ENCODE measurements around the gene PTTG1IP. TPM values are rescaled to one million over a fixed set of nuclear protein-coding genes. Genes with fewer than 3 reads are reported as not detected.

PTTG1IP gene
- total RNA-seq, 1 experiment from 2014 or later: 136 TPM

DNA sequence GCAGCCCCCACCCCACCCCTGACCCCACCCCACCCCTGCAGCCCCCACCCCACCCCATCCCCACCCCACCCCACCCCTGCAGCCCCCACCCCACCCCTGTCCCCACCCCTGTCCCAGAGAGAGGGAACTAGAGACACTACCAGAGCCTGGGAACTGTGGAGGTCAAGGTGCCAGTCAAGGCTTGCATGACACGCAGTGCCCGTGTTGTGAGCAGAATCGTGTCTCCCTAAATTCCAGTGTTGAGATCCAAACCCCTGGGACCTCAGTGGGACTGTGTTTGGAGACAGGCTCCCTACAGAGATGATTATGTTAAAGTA, 37.2 kb downstream of the PTTG1IP start:
- Mint-ChIP-seq H3K4me3 (ENCODE audit: low read depth, unreplicated experiment) (no peak overlapping the region), H3K9me3 (ENCODE audit: low read depth, unreplicated experiment) (no peaks in the 10 kb centered on the region), H3K4me1 (ENCODE audit: low read depth, unreplicated experiment) (peaks cover 15% of the 10 kb centered on the region), H3K27ac (ENCODE audit: unreplicated experiment) (no peak overlapping the region), H3K36me3 (ENCODE audit: insufficient read depth, unreplicated experiment) (peaks cover 4% of the 10 kb centered on the region), H3K27me3 (ENCODE audit: unreplicated experiment) (peaks cover 45% of the 10 kb centered on the region)
- DNase-seq: no peak
- TF ChIP-seq, protein P1, sequence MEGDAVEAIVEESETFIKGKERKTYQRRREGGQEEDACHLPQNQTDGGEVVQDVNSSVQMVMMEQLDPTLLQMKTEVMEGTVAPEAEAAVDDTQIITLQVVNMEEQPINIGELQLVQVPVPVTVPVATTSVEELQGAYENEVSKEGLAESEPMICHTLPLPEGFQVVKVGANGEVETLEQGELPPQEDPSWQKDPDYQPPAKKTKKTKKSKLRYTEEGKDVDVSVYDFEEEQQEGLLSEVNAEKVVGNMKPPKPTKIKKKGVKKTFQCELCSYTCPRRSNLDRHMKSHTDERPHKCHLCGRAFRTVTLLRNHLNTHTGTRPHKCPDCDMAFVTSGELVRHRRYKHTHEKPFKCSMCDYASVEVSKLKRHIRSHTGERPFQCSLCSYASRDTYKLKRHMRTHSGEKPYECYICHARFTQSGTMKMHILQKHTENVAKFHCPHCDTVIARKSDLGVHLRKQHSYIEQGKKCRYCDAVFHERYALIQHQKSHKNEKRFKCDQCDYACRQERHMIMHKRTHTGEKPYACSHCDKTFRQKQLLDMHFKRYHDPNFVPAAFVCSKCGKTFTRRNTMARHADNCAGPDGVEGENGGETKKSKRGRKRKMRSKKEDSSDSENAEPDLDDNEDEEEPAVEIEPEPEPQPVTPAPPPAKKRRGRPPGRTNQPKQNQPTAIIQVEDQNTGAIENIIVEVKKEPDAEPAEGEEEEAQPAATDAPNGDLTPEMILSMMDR (IDR thresholded peaks at IDR 0.05; ENCODE audit: unreplicated experiment): no peak
- no TSS peak for BruUV-seq (replicated peaks)
- intact Hi-C loops (cut with micrococcal nuclease; ENCODE audit: unreplicated experiment): no loop called here
- CTCF ChIA-PET: no interaction called here

DNA sequence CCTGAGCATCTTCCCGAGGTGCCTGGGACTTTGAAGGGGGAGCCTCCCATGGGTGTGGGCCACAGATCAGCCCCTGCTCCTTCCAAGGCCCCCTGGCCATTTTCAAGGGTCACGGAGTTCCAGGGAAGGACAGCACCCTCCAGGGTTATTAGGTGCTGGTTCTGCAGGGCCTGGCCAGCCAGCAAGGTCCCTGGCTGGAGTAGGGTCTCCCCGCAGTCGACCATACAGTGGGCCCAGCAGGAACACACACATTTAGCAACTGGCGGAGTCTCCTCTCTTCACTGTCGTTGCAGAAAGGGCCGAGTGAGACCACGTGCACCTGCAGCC, 37.9 kb downstream of the PTTG1IP start:
- H3K4me1 Mint-ChIP-seq (ENCODE audit: low read depth, unreplicated experiment): peaks cover 15% of the 10 kb centered on the region
- no peaks in the 10 kb centered on the region for H3K9me3 Mint-ChIP-seq (ENCODE audit: low read depth, unreplicated experiment)
- no peak for DNase-seq
- no peak overlapping the region for H3K27ac Mint-ChIP-seq (ENCODE audit: unreplicated experiment)
- intact Hi-C loops (cut with micrococcal nuclease; ENCODE audit: unreplicated experiment): no loop called here
- peaks cover 38% of the 10 kb centered on the region for H3K27me3 Mint-ChIP-seq (ENCODE audit: unreplicated experiment)
- CTCF ChIA-PET: no interaction called here
- TF ChIP-seq, protein P1 (IDR thresholded peaks at IDR 0.05; ENCODE audit: unreplicated experiment): no peak
- no peak overlapping the region for H3K4me3 Mint-ChIP-seq (ENCODE audit: low read depth, unreplicated experiment)
- peaks cover 4% of the 10 kb centered on the region for H3K36me3 Mint-ChIP-seq (ENCODE audit: insufficient read depth, unreplicated experiment)
- no TSS peak for BruUV-seq (replicated peaks)

DNA sequence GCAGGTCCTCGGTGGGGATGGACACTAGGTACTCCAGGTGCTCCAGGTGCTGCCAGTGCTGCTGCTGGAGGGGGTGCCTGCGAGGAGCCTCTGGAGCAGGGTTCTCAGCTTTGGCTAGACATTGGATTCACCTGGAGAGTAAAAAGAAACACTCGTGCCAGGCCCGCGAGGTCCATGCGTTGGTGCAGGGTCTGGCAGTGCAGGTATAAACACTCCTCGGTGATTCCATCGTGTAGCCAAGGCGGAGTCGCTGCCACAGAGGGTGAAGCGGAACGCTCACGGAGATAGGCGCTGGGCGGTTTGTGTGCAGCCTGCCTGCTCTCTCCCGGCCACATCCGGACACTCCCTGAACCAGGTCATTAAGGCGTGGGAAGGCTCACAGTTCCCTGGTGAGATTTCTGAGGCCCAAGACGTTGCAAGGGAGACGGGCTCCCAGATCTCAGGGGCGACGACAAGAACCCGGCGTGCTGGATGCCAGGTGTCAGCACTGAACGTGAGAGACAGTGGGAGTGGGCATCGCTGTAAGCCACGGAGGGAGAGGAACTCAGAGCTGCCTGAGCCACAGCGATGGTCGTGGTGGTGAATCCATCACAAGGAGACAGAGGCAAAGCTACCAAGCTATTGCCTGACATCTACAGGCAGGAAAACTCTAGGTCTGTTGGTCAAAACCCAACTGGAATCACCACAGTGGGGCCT, 38.4 kb downstream of the PTTG1IP start:
- TF ChIP-seq, protein P1 (IDR thresholded peaks at IDR 0.05; ENCODE audit: unreplicated experiment): no peak
- Mint-ChIP-seq H3K36me3 (ENCODE audit: insufficient read depth, unreplicated experiment) (peaks cover 4% of the 10 kb centered on the region), H3K4me1 (ENCODE audit: low read depth, unreplicated experiment) (peaks cover 15% of the 10 kb centered on the region), H3K9me3 (ENCODE audit: low read depth, unreplicated experiment) (no peaks in the 10 kb centered on the region), H3K27me3 (ENCODE audit: unreplicated experiment) (peaks cover 33% of the 10 kb centered on the region), H3K4me3 (ENCODE audit: low read depth, unreplicated experiment) (no peak overlapping the region), H3K27ac (ENCODE audit: unreplicated experiment) (no peak overlapping the region)
- CTCF ChIA-PET: no interaction called here
- peak; percentile 11 for DNase-seq
- intact Hi-C loops (cut with micrococcal nuclease; ENCODE audit: unreplicated experiment): no loop called here
- no TSS peak for BruUV-seq (replicated peaks)

DNA sequence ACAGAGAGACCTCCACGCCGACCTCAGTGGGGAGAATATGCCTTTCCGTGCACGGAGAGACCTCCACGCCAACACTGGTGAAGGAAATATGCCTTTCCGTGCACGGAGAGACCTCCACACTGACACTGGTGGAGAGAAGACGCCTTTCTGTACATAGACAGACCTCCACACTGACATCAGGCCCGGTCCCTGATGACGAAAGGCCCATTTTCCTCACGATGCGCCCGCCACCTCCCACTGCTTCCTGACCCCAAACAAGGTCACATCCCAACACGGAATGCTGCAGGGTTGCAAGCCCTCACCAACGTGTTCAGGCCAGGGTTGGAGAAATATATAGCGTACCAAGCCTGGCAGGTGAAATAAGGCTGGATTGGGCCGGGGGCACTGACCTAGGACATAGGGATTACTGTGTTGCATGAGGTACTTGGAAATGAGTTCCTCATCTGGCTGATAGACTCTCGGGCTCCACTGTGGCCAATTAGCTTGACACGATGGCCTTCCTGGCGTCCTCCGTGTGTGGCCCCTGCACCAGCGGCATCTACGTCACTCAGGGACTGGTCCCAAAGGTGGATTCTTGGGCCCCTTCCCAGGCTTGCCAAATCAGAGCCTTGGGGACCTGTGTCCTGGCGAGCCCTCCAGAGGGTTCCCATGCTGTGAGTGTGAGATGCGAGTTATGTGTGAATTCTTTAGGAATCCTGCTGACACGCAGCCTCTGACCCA, 39.1 kb downstream of the PTTG1IP start:
- CTCF ChIA-PET: no interaction called here

More for the DNA sequence above, 39.1 kb downstream of the PTTG1IP start:
- no TSS peak for BruUV-seq (replicated peaks)
- H3K4me3 Mint-ChIP-seq (ENCODE audit: low read depth, unreplicated experiment): no peak overlapping the region
- no peaks in the 10 kb centered on the region for H3K9me3 Mint-ChIP-seq (ENCODE audit: low read depth, unreplicated experiment)
- DNase-seq: no peak
- peaks cover 4% of the 10 kb centered on the region for H3K36me3 Mint-ChIP-seq (ENCODE audit: insufficient read depth, unreplicated experiment)
- H3K4me1 Mint-ChIP-seq (ENCODE audit: low read depth, unreplicated experiment): peaks cover 15% of the 10 kb centered on the region
- intact Hi-C loops (cut with micrococcal nuclease; ENCODE audit: unreplicated experiment): no loop called here
- no peak overlapping the region for H3K27ac Mint-ChIP-seq (ENCODE audit: unreplicated experiment)
- H3K27me3 Mint-ChIP-seq (ENCODE audit: unreplicated experiment): peaks cover 32% of the 10 kb centered on the region
- TF ChIP-seq, protein P1 (IDR thresholded peaks at IDR 0.05; ENCODE audit: unreplicated experiment): no peak
